Hindlimb muscle (tissue), 1 donor: ENCODE results near the gene GMPS. TPM values are rescaled to one million over a fixed set of nuclear protein-coding genes. Genes with fewer than 3 reads are reported as not detected.

Experiments used
- polyA plus RNA-seq: library from polyadenylated mRNA; unstranded; fragments of 120-200 nt; gene quantifications from one replicate; pipeline ENCODE4 v1.2.1, GENCODE V29; 2013; ENCODE audit not compliant: insufficient read length

The GMPS gene
- polyA plus RNA-seq, 1 donor, result 38.0 TPM

Other genes with a start within 250 kb of the GMPS start
- gene PLCH1, start 125.6 kb upstream of the GMPS start, polyA plus RNA-seq, result 0.41 TPM
- 3.8 TPM for gene C3orf33, start 64.4 kb upstream of the GMPS start, polyA plus RNA-seq
- 13.6 TPM for gene SLC33A1, start 16.2 kb upstream of the GMPS start, polyA plus RNA-seq
- gene KCNAB1, start 249.9 kb downstream of the GMPS start, polyA plus RNA-seq, result 3.8 TPM